WI38 (cell line): Measurements from ENCODE around the gene KCNK4.

Experiments used
- H3K4me3 ChIP-seq: 2 replicates; pipeline ENCODE4 v1.5.1; 2011; ENCODE audit warnings: low read depth, mild to moderate bottlenecking, control low read depth, low read length
- CTCF ChIP-seq: IDR thresholded peaks from 2 replicates; pipeline ENCODE4 v1.5.1; 2012; ENCODE audit warnings: low read depth, mild to moderate bottlenecking, control low read depth, low read length

Gene KCNK4

GRCh38 chr11:64276653-64277431, 14.3 kb upstream of the KCNK4 start:
- no peak overlapping the region for H3K4me3 ChIP-seq

GRCh38 chr11:64278576-64279190, 12.4 kb upstream of the KCNK4 start:
- no peak for TF ChIP-seq CTCF
- no peak overlapping the region for H3K4me3 ChIP-seq

More at GRCh38 chr11:64276653-64277431, 14.3 kb upstream of the KCNK4 start:
- no peak for TF ChIP-seq CTCF

- TF ChIP-seq CTCF, result no peak
- H3K4me3 ChIP-seq, result no peak overlapping the region
Measured at GRCh38 chr11:64281957-64282770, 8.9 kb upstream of the KCNK4 start.

GRCh38 chr11:64283092-64283491, 8.0 kb upstream of the KCNK4 start:
- no peak overlapping the region for H3K4me3 ChIP-seq
- no peak for TF ChIP-seq CTCF

GRCh38 chr11:64284048-64284961, 6.8 kb upstream of the KCNK4 start, which contains the start of gene BAD:
Gene BAD, minus strand, starts transcription at chr11:64284665. Its CDS starts 297 bp downstream, at chr11:64284368.
- H3K4me3 ChIP-seq, result peak within 1 kb of the TSS; percentile 78
- no peak for TF ChIP-seq CTCF

GRCh38 chr11:64284962-64285884, 5.9 kb upstream of the KCNK4 start, which contains the start of gene GPR137:
Gene GPR137, plus strand, starts transcription at chr11:64285848. Its CDS starts 677 bp downstream, at chr11:64286525.
- peak within 1 kb of the TSS; percentile 78 for H3K4me3 ChIP-seq
- TF ChIP-seq CTCF, result no peak
